ENCODE results near the gene SIN3B. TPM values are rescaled to one million over a fixed set of nuclear protein-coding genes. Genes with fewer than 3 reads are reported as not detected.
"Not testable (repeated sequence)": the region's sequence is repeated elsewhere in the genome, so short reads cannot be mapped to it uniquely, and the experiment has no call there.

The SIN3B gene
- total and polyA plus RNA-seq, 9 of the 15 experiments (the other 6 are each of a cell fraction or from before 2014, with no cell fraction given): 0.51 to 34.2 (median 14.3) TPM

GRCh38 chr19:16797876-16798275 is 31.3 kb upstream of the SIN3B start (continued):
- no peak for TF ChIP-seq MECOM (CRISPR knock-in tag; IDR thresholded peaks at IDR 0.05)
- TF ChIP-seq RBM25 (IDR thresholded peaks at IDR 0.05; ENCODE audit: low read depth, low read length, severe bottlenecking): no peak

DNA sequence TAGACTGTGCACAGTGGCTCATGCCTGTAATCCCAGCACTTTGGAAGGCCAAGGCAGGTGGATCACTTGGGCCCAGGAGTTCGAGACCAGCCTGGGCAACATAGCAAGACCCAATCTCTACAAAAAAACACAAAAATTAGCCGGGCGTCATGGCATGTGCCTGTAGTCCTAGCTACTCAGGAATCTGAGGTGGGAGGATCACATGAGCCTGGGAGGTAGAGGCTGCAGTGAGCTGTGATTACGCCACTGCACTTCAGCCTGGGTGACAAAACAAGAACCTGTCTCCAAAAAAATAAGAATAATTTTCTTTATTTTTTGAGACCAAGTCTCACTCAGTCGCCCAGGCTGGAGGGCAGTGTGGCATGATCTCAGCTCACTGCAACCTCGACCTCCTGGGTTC is 30.9 kb upstream of the SIN3B start:
- POLR2A ChIA-PET: interaction anchor here (0.6 kb wide), 1 partner anchor 130 kb away, joined by 3 read pairs; no protein-coding TSS in a partner anchor
- in situ Hi-C loops (cut with MboI): not testable (repeated sequence)

GRCh38 chr19:16799740-16800139 is 29.5 kb upstream of the SIN3B start:
- peaks cover 0 to 8% of the 10 kb centered on the region in 2 experiments; a peak in 3 of 5 replicates for H3K27me3 ChIP-seq (ENCODE audit: control insufficient read depth in 2 of 2, insufficient read depth in 2 of 2, low read length in 2 of 2)
- no peaks in the 10 kb centered on the region for H3K9me1 ChIP-seq (ENCODE audit: control insufficient read depth, insufficient read depth, low read length)
- no peak overlapping the region for H3K27ac ChIP-seq (ENCODE audit: extremely low read depth, low read depth, low read length)
- ChIA-PET POLR2A (no interaction called here), CTCF (ENCODE audit: low intra/inter-chr PET ratio) (no interaction called here)
- in situ Hi-C loops (cut with MboI) (no loop called here), intact Hi-C loops (cut with micrococcal nuclease) (no loop called here)
- H3K36me3 ChIP-seq (ENCODE audit: control insufficient read depth, insufficient read depth, low read length): no peaks in the 10 kb centered on the region
- WGBS (ENCODE audit: insufficient coverage, low coverage, missing lambda C conversion rate): 38% methylated on average over 16 of the region's 16 CpGs
- H4K20me1 ChIP-seq (replicated peaks; ENCODE audit: control insufficient read depth, insufficient read depth, low read length): no peaks in the 10 kb centered on the region
- no peak overlapping the region for H2AFZ ChIP-seq (ENCODE audit: low read depth, low read length)
- H3K79me2 ChIP-seq (ENCODE audit: control insufficient read depth, insufficient read depth, low read length): no peaks in the 10 kb centered on the region
- no peak overlapping the region for H3K9ac ChIP-seq (ENCODE audit: insufficient read depth in 1 of 2, low read depth in 2 of 2, low read length in 2 of 2)
- no peak for ATAC-seq
- no peaks in the 10 kb centered on the region for H3K4me1 ChIP-seq (replicated peaks in 1 of 2; ENCODE audit: control insufficient read depth in 2 of 2, insufficient read depth in 2 of 2, low read length in 2 of 2)
- BruUV-seq (replicated peaks): no TSS peak
- H3K9me3 ChIP-seq (replicated peaks; ENCODE audit: control insufficient read depth, insufficient read depth, low read depth, low read length): no peaks in the 10 kb centered on the region; the same call in 1 of the 2 replicates
- DNase-seq (ENCODE audit: extremely low read depth in 1 of 4, low spot score in 3 of 4): no peak
- H3K4me3 ChIP-seq: no peak overlapping the region
- no peak for FAIRE-seq
- H3K4me2 ChIP-seq (ENCODE audit: insufficient read depth, low read length): no peak overlapping the region
- TF ChIP-seq ARID3B (CRISPR knock-in tag; IDR thresholded peaks at IDR 0.05; ENCODE audit: borderline replicate concordance) (no peak), ZNF311 (CRISPR knock-in tag; IDR thresholded peaks at IDR 0.05) (no peak), ZNF444 (CRISPR knock-in tag; IDR thresholded peaks at IDR 0.05) (no peak), MEF2D (tag; conservative IDR thresholded peaks at IDR 0.05; ENCODE audit: low read depth) (no peak), BCLAF1 (IDR thresholded peaks at IDR 0.05; ENCODE audit: borderline replicate concordance in 1 of 2, control insufficient read depth in 1 of 2, low read depth in 2 of 2, low read length in 1 of 2) (no peak), DACH1 (IDR thresholded peaks at IDR 0.05; ENCODE audit: partially characterized antibody) (no peak), HDAC3 (IDR thresholded peaks at IDR 0.05; ENCODE audit: borderline replicate concordance, partially characterized antibody) (no peak)

More for the DNA sequence above, 30.9 kb upstream of the SIN3B start:
- H2AFZ ChIP-seq (ENCODE audit: low read depth, low read length); H3K4me3 ChIP-seq; intact Hi-C loops (cut with micrococcal nuclease); BruUV-seq (replicated peaks); H4K20me1 ChIP-seq (replicated peaks; ENCODE audit: control insufficient read depth, insufficient read depth, low read length); DNase-seq (ENCODE audit: extremely low read depth in 1 of 4, low spot score in 3 of 4); H3K4me1 ChIP-seq (replicated peaks in 1 of 2; ENCODE audit: control insufficient read depth in 2 of 2, insufficient read depth in 2 of 2, low read length in 2 of 2); H3K9me1 ChIP-seq (ENCODE audit: control insufficient read depth, insufficient read depth, low read length); H3K27me3 ChIP-seq (ENCODE audit: control insufficient read depth in 2 of 2, insufficient read depth in 2 of 2, low read length in 2 of 2); H3K9ac ChIP-seq (ENCODE audit: insufficient read depth in 1 of 2, low read depth in 2 of 2, low read length in 2 of 2); H3K27ac ChIP-seq (ENCODE audit: extremely low read depth, low read depth, low read length); H3K79me2 ChIP-seq (ENCODE audit: control insufficient read depth, insufficient read depth, low read length); H3K4me2 ChIP-seq (ENCODE audit: insufficient read depth, low read length); H3K36me3 ChIP-seq (ENCODE audit: control insufficient read depth, insufficient read depth, low read length); CTCF ChIA-PET (ENCODE audit: low intra/inter-chr PET ratio); H3K9me3 ChIP-seq (replicated peaks; ENCODE audit: control insufficient read depth, insufficient read depth, low read depth, low read length); FAIRE-seq; ATAC-seq: not testable (repeated sequence)
- TF ChIP-seq ZNF121 (CRISPR knock-in tag; conservative IDR thresholded peaks at IDR 0.05): 0 out of 2 replicates have a peak, but pooled peaks have one; percentile 14
- WGBS (ENCODE audit: insufficient coverage, low coverage, missing lambda C conversion rate): 11% methylated on average over 6 of the region's 6 CpGs
